ENCODE data around the gene AHSP. TPM values are rescaled to one million over a fixed set of nuclear protein-coding genes. Genes with fewer than 3 reads are reported as not detected.

The AHSP gene
- total RNA-seq, 1 donor from 2014 or later: not detected

DNA sequence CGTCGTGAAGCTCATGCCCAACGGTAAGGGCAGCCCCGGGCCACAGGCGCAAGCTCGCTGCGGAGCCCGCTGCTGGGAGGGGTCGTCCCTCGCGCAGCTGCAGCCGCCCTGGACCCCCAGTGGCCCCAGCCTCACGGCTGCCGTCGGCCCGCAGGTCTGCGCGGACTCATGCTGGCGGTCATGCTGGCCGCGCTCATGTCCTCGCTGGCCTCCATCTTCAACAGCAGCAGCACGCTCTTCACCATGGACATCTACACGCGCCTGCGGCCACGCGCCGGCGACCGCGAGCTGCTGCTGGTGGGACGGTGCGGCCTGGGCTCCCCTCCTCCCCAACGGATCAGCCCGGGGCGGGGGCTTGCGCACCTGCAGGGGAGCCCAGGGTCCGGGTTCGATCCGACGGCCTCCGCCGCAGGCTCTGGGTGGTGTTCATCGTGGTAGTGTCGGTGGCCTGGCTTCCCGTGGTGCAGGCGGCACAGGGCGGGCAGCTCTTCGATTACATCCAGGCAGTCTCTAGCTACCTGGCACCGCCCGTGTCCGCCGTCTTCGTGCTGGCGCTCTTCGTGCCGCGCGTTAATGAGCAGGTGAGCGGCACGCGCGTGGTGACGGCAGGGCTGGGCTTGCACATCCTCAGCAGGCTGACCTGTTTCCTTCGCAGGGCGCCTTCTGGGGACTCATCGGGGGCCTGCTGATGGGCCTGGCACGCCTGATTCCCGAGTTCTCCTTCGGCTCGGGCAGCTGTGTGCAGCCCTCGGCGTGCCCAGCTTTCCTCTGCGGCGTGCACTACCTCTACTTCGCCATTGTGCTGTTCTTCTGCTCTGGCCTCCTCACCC lies 39.0 kb upstream of the AHSP start:
- no peak for DNase-seq
- Histone ChIP-seq H3K4me1 (peaks cover 20% of the 10 kb centered on the region), H3K27me3 (ENCODE audit: low read depth) (peaks cover 36% of the 10 kb centered on the region), H3K4me3 (peak overlapping the region; percentile 73), H3K9me3 (replicated peaks) (no peaks in the 10 kb centered on the region), H3K27ac (replicated peaks) (no peak overlapping the region), H3K36me3 (peaks cover 29% of the 10 kb centered on the region)
- TF ChIP-seq, protein P1, sequence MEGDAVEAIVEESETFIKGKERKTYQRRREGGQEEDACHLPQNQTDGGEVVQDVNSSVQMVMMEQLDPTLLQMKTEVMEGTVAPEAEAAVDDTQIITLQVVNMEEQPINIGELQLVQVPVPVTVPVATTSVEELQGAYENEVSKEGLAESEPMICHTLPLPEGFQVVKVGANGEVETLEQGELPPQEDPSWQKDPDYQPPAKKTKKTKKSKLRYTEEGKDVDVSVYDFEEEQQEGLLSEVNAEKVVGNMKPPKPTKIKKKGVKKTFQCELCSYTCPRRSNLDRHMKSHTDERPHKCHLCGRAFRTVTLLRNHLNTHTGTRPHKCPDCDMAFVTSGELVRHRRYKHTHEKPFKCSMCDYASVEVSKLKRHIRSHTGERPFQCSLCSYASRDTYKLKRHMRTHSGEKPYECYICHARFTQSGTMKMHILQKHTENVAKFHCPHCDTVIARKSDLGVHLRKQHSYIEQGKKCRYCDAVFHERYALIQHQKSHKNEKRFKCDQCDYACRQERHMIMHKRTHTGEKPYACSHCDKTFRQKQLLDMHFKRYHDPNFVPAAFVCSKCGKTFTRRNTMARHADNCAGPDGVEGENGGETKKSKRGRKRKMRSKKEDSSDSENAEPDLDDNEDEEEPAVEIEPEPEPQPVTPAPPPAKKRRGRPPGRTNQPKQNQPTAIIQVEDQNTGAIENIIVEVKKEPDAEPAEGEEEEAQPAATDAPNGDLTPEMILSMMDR (IDR thresholded peaks at IDR 0.05; ENCODE audit: borderline replicate concordance): no peak
- intact Hi-C loops (cut with micrococcal nuclease): no loop called here

DNA sequence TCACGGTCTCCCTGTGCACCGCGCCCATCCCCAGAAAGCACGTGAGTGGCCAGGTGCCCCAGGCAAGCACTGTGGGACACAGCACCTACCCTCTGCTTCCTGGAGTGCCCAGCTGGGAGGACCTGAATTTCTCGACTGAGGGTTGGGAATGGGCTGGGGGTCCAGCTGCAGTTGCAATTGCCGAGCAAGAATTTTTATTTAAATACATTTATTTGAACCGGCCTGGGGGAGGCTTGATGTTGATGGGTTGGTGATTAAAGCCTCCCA lies 38.5 kb upstream of the AHSP start:
- Histone ChIP-seq H3K4me1 (peaks cover 20% of the 10 kb centered on the region), H3K27ac (replicated peaks) (no peak overlapping the region), H3K36me3 (peaks cover 35% of the 10 kb centered on the region), H3K4me3 (no peak overlapping the region), H3K9me3 (replicated peaks) (no peaks in the 10 kb centered on the region), H3K27me3 (ENCODE audit: low read depth) (peaks cover 36% of the 10 kb centered on the region)
- no peak for DNase-seq
- intact Hi-C loops (cut with micrococcal nuclease): no loop called here
- TF ChIP-seq, protein P1 (IDR thresholded peaks at IDR 0.05; ENCODE audit: borderline replicate concordance): no peak

DNA sequence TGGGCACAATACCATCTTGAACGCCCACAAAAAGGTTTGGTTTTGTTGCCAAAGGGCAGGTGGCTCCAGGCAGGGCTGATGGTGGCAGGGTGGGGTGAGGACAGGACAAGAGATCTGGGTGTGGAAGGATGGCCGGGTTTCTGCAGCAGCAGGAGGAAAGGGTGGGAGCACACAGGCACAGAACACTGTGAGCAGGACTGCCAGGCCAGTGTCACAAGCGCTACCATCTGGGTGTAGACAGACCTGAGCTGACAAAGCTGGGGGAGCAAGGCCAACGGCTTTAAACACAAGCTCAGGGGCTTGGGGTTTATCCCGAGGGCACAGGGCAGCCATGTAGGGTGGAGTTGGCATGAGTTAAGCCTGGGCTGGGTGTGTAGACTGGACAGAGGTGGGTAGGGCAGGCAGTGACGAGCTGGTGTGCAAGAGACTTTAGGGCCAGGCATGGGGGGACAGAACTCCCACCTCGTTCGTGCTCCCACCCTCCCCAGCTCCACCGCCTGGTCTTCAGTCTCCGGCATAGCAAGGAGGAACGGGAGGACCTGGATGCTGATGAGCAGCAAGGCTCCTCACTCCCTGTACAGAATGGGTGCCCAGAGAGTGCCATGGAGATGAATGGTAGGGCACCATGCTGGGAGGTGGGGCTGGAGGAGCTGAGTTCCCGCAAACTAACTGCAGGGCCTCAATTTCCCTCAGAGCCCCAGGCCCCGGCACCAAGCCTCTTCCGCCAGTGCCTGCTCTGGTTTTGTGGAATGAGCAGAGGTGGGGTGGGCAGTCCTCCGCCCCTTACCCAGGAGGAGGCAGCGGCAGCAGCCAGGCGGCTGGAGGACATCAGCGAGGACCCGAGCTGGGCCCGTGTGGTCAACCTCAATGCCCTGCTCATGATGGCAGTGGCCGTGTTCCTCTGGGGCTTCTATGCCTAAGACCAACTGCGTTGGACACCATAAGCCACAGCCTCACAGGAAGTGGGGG lies 37.8 kb upstream of the AHSP start:
- Histone ChIP-seq H3K9me3 (replicated peaks) (no peaks in the 10 kb centered on the region), H3K4me1 (peaks cover 20% of the 10 kb centered on the region), H3K27me3 (ENCODE audit: low read depth) (peaks cover 30% of the 10 kb centered on the region), H3K36me3 (peaks cover 41% of the 10 kb centered on the region), H3K27ac (replicated peaks) (no peak overlapping the region), H3K4me3 (no peak overlapping the region)
- intact Hi-C loops (cut with micrococcal nuclease): no loop called here
- DNase-seq: no peak
- TF ChIP-seq, protein P1 (IDR thresholded peaks at IDR 0.05; ENCODE audit: borderline replicate concordance): no peak

DNA sequence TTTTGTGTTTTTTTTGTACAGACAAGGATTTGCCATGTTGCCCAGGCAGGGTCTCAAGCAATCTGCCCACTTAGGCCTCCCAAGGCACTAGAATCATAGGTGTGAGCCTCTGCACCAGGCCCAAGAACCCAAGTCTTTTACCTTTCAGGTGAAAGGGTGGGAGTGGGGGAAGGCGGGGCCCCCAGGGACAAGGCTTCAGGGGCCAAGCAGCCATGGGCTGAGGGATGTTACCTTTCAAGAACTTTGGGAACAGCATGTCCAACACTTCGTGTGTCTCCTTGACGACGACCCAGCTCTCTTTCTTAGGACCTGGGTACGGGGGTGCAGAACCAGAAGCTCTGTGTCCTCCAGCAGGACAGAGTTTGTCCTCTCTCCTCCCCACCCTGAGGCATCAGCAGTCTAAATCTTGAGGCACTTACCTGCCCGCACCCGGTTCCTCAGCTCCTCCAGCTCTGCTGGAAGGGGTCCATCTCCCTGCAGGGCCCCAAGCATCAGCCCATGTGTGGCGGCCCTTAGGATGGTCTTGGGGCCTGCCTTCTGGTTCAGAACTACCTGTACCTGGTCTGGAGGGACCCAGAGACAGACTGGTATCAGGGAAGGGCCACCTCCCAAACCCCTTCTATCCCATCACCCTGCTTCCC lies 35.8 kb upstream of the AHSP start:
- Histone ChIP-seq H3K9me3 (replicated peaks) (no peaks in the 10 kb centered on the region), H3K27ac (replicated peaks) (no peak overlapping the region), H3K4me3 (no peak overlapping the region), H3K36me3 (peaks cover 61% of the 10 kb centered on the region), H3K4me1 (peaks cover 20% of the 10 kb centered on the region), H3K27me3 (ENCODE audit: low read depth) (peaks cover 10% of the 10 kb centered on the region)
- TF ChIP-seq, protein P1 (IDR thresholded peaks at IDR 0.05; ENCODE audit: borderline replicate concordance): no peak
- intact Hi-C loops (cut with micrococcal nuclease): no loop called here
- no peak for DNase-seq

DNA sequence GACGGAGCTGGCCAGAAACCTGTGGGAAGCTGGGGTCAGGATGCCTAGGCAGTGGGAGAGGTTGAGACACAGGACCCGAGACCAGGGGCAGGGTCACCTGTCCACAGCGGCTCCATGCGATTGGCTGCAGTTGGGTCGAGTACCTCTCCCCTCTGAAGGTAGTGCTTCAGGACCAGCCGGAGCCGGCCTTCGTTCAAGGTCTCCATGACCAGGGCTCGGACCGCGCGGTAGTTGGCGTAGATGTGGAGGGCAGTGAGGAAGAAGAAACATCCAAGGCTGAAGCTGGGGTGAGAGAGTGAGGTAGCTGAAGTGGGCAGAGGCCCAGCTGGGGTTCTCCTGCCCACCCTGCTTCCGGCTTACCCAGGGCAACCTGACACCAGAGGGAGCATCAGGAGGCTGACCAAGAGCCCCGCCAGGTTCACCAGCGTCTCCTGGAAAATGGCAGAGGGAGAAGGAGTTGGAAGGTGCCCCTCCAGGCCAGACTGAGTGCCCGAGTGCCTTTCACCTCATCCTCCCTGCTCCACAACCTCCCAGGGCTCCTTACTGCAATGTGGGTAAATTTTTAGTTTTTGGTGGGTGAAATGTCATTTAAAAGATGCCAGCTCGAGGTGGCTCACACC lies 34.1 kb upstream of the AHSP start:
- TF ChIP-seq, protein P1 (IDR thresholded peaks at IDR 0.05; ENCODE audit: borderline replicate concordance): no peak
- H3K36me3 ChIP-seq: peaks cover 78% of the 10 kb centered on the region
- no peak overlapping the region for H3K4me3 ChIP-seq
- no peak for DNase-seq
- no peaks in the 10 kb centered on the region for H3K27me3 ChIP-seq (ENCODE audit: low read depth)
- no peaks in the 10 kb centered on the region for H3K9me3 ChIP-seq (replicated peaks)
- no peak overlapping the region for H3K27ac ChIP-seq (replicated peaks)
- H3K4me1 ChIP-seq: peaks cover 3% of the 10 kb centered on the region
- intact Hi-C loops (cut with micrococcal nuclease): no loop called here

Data from left ventricle myocardium inferior (tissue), 1 donor.